ENCODE data around the gene ARSK. TPM values are rescaled to one million over a fixed set of nuclear protein-coding genes. Genes with fewer than 3 reads are reported as not detected.

Gene ARSK
- total RNA-seq, 6 donors from 2014 or later: 2.1 to 11.0 (median 3.9) TPM

DNA sequence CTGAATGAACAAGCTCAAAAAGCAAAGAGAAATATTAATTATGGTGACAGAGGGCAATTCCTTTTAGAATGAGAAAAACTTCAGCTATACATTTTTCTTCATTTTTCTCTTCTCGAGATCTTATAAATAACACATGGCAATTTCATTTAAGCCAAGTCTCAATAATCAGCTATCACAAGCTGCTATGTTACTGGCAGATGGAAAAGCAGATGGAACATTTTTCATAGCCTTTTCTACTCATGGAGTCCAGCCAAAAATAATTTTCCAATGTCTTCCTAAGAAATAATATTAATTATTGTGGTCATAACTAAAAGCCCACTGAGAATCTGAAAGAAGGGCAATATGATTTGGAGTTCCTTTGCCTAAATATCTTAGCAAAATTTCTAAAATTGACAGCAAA, 35.8 kb upstream of the ARSK start:
- Histone ChIP-seq H3K9me3 (no peaks in the 10 kb centered on the region), H3K27me3 (no peaks in the 10 kb centered on the region), H3K36me3 (peaks cover 8 to 88% (median 19%) of the 10 kb centered on the region in 4 donors), H3K27ac (no peak overlapping the region), H3K4me1 (no peaks in the 10 kb centered on the region), H3K4me3 (no peak overlapping the region)
- WGBS, 2 donors: 90 to 96% methylated on average over 1 of the region's 1 CpG
- ATAC-seq (ENCODE audit: low FRiP score in 2 of 2): no peak
- no peak for TF ChIP-seq EP300 (IDR thresholded peaks at IDR 0.05)
- no peak for TF ChIP-seq POLR2AphosphoS5 (IDR thresholded peaks at IDR 0.05)
- no peak for TF ChIP-seq POLR2A (IDR thresholded peaks at IDR 0.05)
- TF ChIP-seq, protein P1, sequence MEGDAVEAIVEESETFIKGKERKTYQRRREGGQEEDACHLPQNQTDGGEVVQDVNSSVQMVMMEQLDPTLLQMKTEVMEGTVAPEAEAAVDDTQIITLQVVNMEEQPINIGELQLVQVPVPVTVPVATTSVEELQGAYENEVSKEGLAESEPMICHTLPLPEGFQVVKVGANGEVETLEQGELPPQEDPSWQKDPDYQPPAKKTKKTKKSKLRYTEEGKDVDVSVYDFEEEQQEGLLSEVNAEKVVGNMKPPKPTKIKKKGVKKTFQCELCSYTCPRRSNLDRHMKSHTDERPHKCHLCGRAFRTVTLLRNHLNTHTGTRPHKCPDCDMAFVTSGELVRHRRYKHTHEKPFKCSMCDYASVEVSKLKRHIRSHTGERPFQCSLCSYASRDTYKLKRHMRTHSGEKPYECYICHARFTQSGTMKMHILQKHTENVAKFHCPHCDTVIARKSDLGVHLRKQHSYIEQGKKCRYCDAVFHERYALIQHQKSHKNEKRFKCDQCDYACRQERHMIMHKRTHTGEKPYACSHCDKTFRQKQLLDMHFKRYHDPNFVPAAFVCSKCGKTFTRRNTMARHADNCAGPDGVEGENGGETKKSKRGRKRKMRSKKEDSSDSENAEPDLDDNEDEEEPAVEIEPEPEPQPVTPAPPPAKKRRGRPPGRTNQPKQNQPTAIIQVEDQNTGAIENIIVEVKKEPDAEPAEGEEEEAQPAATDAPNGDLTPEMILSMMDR (IDR thresholded peaks at IDR 0.05): no peak
- DNase-seq: no peak

DNA sequence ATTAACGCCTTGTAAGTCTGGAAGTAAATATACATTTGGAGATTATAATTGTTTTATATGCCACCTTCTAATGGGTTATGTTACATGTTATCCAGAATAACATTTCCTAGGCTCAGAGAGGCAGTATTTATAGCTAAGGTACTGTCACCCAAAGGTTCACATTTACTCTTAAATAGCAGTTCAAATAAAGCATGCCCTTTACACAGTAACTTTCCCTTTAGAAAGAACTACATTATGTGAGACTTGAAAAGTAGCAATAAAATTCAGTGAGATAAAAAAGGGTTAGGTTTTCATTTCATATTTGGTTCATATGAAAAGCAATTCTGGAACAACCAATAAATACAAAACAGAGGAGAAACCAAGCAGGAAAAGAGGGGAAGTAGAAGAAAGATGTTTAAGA, 35.2 kb upstream of the ARSK start:
- ATAC-seq (ENCODE audit: low FRiP score in 2 of 2) (no peak), DNase-seq (no peak)
- no peak overlapping the region for H3K27ac ChIP-seq
- no peaks in the 10 kb centered on the region for H3K4me1 ChIP-seq
- TF ChIP-seq POLR2A (IDR thresholded peaks at IDR 0.05) (no peak), EP300 (IDR thresholded peaks at IDR 0.05) (no peak), POLR2AphosphoS5 (IDR thresholded peaks at IDR 0.05) (no peak)
- TF ChIP-seq, protein P1 (IDR thresholded peaks at IDR 0.05): no peak
- 97 to 100% methylated on average over 1 of the region's 1 CpG for WGBS, 2 donors
- no peak overlapping the region for H3K4me3 ChIP-seq
- H3K9me3 ChIP-seq: no peaks in the 10 kb centered on the region
- H3K27me3 ChIP-seq: no peaks in the 10 kb centered on the region
- peaks cover 8 to 88% (median 18%) of the 10 kb centered on the region in 4 donors for H3K36me3 ChIP-seq

DNA sequence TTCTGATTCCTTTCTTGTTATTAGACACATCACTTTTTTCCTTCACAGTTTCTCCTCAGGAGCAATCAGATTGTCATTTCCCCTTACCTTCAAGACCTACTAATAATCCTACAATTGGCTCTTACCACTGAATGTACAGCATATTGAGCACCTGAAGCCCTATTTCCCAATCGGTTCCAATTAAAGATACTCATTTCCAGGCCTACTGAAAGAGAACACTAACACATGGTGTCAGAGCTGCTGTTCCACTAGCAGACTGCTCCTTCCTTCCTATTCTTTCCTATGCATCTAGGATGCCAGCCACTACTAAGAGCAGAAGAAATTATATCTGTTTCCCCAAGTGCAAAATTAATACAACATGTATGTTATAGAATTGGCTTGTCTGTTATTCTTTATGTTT, 34.7 kb upstream of the ARSK start:
- WGBS, 2 donors: 100% methylated on average over 1 of the region's 1 CpG

DNA sequence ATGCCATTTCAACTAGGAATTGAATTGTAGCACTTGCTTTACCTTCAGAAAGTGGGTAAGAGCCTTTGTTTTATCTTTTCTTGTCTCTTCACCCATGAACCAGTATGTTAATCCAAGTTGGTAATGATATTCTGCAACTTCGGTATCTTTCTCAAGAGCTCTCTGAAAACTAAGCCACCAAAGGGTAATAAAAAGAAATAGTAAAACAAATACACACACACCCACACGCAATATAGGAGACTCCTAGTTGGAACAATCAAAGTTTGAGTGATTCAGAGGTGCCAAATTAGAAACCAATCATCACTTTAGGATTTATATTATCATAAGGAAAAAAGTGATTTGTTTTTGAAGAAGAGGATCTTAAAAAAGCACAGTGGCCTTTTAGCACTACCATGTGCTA, 30.5 kb upstream of the ARSK start:
- TF ChIP-seq, protein P1 (IDR thresholded peaks at IDR 0.05): no peak
- no peak for TF ChIP-seq EP300 (IDR thresholded peaks at IDR 0.05)
- TF ChIP-seq POLR2AphosphoS5 (IDR thresholded peaks at IDR 0.05): no peak
- TF ChIP-seq POLR2A (IDR thresholded peaks at IDR 0.05): no peak
- H3K27me3 ChIP-seq: no peaks in the 10 kb centered on the region
- H3K27ac ChIP-seq: no peak overlapping the region
- no peak overlapping the region for H3K4me3 ChIP-seq
- no peaks in the 10 kb centered on the region for H3K9me3 ChIP-seq
- peaks cover 9 to 94% (median 20%) of the 10 kb centered on the region in 4 donors for H3K36me3 ChIP-seq
- H3K4me1 ChIP-seq: no peaks in the 10 kb centered on the region
- no peak for DNase-seq
- no peak for ATAC-seq (ENCODE audit: low FRiP score in 2 of 2)
- 89 to 93% methylated on average over 2 of the region's 2 CpGs for WGBS, 2 donors

More for the DNA sequence above, 34.7 kb upstream of the ARSK start:
- Histone ChIP-seq H3K4me1 (no peaks in the 10 kb centered on the region), H3K27me3 (no peaks in the 10 kb centered on the region), H3K4me3 (no peak overlapping the region), H3K9me3 (no peaks in the 10 kb centered on the region), H3K27ac (no peak overlapping the region), H3K36me3 (peaks cover 8 to 88% (median 19%) of the 10 kb centered on the region in 4 donors)
- DNase-seq (no peak), ATAC-seq (ENCODE audit: low FRiP score in 2 of 2) (no peak)
- TF ChIP-seq POLR2AphosphoS5 (IDR thresholded peaks at IDR 0.05) (no peak), EP300 (IDR thresholded peaks at IDR 0.05) (no peak), POLR2A (IDR thresholded peaks at IDR 0.05) (no peak)
- TF ChIP-seq, protein P1 (IDR thresholded peaks at IDR 0.05): no peak

DNA sequence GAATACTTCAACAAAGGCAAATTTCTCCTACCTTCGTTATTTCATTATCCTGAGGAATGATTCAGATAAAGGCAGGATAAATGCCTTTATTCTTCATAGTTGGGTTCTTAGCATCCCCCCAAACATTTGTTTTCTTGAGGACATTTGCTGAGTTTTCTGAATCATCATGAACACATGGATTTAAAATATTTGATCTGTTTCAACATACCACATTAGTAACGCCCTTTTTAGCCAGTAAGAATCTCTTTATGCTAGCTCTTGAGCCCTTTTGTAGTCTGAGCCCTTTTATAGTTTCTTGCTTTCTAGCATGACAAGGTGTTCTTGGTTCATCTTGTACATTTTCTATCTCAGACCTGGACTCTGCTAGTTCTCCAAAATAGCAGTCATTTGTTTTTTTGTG, 28.0 kb upstream of the ARSK start:
- Histone ChIP-seq H3K36me3 (peaks cover 6 to 90% (median 21%) of the 10 kb centered on the region in 4 donors), H3K27ac (no peak overlapping the region), H3K27me3 (no peaks in the 10 kb centered on the region), H3K9me3 (no peaks in the 10 kb centered on the region), H3K4me1 (no peaks in the 10 kb centered on the region), H3K4me3 (no peak overlapping the region)
- DNase-seq (no peak), ATAC-seq (ENCODE audit: low FRiP score in 2 of 2) (no peak)
- TF ChIP-seq EP300 (IDR thresholded peaks at IDR 0.05) (no peak), POLR2A (IDR thresholded peaks at IDR 0.05) (no peak), POLR2AphosphoS5 (IDR thresholded peaks at IDR 0.05) (no peak)
- TF ChIP-seq, protein P1 (IDR thresholded peaks at IDR 0.05): no peak
- WGBS, 2 donors: 95 to 96% methylated on average over 2 of the region's 2 CpGs

Measured in upper lobe of left lung (tissue), 6 donors.